ENCODE results near the gene ZDHHC21. TPM values are rescaled to one million over a fixed set of nuclear protein-coding genes. Genes with fewer than 3 reads are reported as not detected.
"Not testable (repeated sequence)": the region's sequence is repeated elsewhere in the genome, so short reads cannot be mapped to it uniquely, and the experiment has no call there.

Gene ZDHHC21
- polyA plus RNA-seq, 4 donors: 14.5 to 30.3 (median 17.3) TPM

DNA sequence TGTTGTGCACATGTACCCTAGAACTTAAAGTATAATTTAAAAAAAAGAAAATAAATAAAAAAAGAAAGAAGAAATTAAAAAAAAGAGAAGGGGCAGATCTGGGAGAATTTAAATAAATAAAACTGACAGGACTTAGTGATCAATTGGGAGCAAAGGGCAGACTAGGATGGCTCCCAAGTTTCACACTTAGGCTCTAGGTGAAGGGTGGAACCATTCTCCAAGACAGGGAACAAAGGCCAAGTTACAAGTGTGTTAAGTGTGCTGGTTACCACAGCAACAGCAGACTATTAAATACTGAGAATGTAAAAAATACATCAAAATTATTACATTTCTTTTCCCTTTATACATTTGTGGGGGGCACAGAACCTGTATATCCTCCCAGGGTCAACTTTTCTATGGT is 7.1 kb downstream of the ZDHHC21 start:
- no peak for DNase-seq (ENCODE audit: low read depth in 4 of 4, low spot score in 2 of 4)

DNA sequence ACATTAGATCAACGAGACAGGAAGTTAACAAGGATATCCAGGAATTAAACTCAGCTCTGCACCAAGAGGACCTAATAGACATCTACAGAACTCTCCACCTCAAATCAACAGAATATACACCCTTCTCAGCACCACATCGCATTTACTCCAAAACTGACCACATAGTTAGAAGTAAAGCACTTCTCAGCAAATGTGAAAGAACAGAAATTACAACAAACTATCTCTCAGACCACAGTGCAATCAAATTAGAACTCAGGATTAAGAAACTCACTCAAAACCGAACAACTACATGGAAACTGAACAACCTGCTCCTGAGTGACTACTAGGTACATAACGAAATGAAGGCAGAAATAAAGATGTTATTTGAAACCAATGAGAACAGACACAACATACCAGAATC is 10.6 kb downstream of the ZDHHC21 start:
- not testable (repeated sequence) for DNase-seq (ENCODE audit: low read depth in 4 of 4, low spot score in 2 of 4)

DNA sequence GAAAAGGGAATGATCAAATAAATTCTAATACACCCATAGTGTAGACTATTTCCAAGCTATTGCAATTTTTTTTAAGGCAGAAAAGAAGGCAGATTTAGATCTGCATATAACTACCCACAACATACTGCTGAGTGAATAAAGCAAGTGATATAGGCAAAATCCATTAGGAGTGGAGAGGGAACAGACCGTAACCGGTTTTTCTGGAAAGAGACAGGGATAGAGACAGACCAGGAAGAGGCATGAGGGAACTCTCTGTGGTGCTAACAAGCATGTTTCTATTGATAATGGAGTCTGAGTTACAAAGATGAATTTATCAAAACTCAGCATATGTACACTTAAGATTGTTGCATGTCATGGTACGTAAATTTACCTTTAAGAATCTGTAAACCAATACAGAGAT is 14.5 kb downstream of the ZDHHC21 start:
- DNase-seq (ENCODE audit: low read depth in 4 of 4, low spot score in 2 of 4): no peak

DNA sequence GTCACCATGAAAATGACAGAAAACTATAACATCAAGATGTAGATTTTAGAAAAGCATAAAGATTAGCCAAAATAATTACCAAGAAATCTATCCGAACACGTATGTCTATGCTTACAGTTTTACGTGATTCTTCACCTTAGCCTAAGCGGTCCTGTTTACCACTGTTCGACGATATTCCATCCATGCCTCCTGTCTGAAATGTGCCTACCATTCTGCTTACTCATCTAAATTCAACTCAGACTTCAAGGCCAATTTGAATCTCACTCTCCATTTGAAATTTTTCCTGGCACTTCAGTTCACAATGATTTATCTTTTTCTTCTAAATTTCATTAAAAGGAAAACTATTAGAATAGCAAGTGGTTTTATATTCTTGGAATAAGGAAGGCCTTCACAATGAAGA is 15.4 kb downstream of the ZDHHC21 start:
- no peak for DNase-seq (ENCODE audit: low read depth in 4 of 4, low spot score in 2 of 4)

DNA sequence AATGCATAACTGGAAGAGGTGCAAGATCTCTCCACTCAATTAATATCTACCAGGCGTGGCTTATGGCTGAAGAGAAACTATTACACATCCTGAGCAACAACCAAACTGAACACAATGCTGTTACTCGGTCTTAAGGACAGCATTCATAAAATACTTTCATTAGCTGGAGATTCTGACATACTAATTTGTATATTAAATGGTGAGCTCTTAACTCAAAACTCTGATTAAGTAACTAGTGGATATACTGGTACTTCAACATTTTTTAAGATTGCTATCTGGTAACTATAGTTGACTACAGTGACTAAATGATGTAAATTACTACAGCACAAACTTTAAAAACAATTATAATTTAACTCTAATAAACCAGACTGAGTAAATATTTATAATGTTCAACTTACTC is 15.8 kb downstream of the ZDHHC21 start:
- DNase-seq (ENCODE audit: low read depth in 4 of 4, low spot score in 2 of 4): no peak

DNA sequence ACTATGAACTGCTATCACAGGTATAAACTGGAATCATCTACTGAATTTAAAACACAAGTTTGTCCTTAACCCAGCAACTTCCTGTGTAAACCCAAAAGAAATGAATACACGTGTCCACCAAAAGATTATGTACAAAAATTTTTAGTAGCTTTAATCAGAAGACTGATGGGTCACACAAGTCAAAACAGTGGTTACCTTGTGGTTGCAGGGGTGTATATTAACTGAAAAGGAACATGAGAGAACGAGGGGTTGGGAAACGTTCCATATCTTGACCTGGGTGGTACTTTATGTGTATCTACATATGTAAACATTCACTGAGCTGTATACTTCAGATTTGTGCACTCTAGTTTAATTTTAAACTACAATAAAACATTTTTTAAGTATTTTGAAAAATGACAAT is 18.6 kb downstream of the ZDHHC21 start:
- DNase-seq (ENCODE audit: low read depth in 4 of 4, low spot score in 2 of 4): no peak

DNA sequence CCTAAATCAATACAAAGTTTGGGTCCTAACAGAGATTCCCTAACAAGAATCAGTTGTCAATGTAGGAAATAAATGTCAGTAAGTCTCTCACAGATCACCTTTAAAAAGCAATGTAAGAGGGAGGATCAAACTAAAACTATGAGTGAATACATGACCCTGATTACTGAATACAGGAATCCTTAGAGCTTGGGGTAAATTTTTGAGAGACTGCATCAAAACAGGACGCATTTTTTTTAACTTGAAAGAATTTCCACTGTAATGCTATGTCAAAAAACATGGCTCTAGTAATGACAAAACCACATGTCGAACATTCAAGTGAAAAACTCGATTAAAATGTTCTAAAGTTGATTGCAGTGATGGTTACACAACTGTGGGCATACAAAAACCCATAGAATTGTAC is 21.9 kb downstream of the ZDHHC21 start:
- no peak for DNase-seq (ENCODE audit: low read depth in 4 of 4, low spot score in 2 of 4)

DNA sequence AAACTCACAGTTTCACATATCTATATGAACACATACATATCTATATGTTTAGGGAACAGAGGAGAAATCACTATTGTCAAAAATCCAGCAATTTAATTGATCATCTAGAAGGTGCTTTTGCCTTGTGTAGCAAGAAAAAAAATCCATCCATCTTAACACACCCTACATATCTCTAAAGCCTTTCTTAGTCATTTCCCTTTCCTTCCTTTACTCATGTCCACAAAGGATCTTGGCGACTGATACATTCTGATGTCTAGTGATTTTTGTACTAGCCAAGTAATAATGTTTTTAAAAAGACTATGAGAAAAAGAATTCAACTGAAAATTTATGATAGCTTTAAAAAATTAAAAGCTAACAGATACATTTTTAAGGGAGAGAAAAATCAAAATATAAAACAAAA is 22.5 kb downstream of the ZDHHC21 start:
- no peak for DNase-seq (ENCODE audit: low read depth in 4 of 4, low spot score in 2 of 4)

DNA sequence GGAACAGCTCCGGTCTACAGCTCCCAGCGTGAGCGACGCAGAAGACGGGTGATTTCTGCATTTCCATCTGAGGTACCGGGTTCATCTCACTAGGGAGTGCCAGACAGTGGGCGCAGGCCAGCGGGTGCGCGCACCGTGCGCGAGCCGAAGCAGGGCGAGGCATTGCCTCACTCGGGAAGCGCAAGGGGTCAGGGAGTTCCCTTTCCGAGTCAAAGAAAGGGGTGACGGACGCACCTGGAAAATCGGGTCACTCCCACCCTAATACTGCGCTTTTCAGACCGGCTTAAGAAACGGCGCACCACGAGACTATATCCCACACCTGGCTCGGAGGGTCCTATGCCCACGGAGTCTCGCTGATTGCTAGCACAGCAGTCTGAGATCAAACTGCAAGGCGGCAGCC is 29.2 kb downstream of the ZDHHC21 start:
- not testable (repeated sequence) for DNase-seq (ENCODE audit: low read depth in 4 of 4, low spot score in 2 of 4)

DNA sequence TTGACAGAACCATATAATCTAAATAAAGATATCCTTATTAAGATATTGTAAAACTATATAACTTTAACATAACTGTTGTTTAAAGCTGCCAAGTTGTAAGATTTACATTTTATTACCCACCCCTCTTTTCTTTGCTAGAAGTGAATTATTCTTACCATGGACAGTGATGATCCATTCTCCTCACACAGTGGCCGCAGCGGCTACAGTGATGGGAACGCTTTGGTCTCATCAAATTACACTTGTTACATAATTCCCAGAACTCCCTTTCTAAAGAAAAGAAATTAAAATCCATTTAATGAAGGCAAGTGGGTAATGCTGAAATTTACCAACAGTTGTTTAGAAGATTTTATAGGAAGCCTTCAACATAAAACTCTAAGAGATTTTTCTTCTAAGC is 31.2 kb downstream of the ZDHHC21 start:
- DNase-seq (ENCODE audit: low read depth in 4 of 4, low spot score in 2 of 4): no peak

DNA sequence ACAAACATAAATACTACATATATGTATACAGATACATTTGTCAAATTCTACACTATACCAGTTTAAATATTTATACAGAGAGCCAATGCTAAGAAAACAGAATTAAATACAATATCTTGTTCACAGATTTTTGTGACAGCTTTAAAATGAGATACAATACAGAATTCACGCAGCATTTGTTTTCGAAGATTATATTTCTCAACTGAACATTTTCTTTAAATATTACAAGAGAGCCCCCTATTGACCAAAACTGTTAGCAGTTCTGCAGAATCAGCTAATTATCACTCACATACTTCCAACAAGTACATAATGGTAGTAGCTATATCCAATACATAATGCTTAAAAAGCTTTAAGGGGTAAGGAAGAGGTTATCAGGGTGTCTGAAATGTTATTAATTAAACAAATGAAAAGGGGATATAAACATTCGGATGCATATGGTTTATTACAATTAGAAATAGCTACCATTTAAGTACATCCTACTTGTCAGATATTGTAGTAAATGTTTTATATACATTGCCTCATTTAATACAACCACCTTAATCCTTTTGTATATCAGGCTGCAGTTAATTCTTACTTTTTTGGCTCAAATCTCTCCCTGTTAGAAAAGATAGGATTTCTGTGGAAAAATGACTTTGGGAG is 31.7 kb downstream of the ZDHHC21 start:
- peak in 1 of 4 donors; percentile 5 for DNase-seq (ENCODE audit: low read depth in 4 of 4, low spot score in 2 of 4)

DNA sequence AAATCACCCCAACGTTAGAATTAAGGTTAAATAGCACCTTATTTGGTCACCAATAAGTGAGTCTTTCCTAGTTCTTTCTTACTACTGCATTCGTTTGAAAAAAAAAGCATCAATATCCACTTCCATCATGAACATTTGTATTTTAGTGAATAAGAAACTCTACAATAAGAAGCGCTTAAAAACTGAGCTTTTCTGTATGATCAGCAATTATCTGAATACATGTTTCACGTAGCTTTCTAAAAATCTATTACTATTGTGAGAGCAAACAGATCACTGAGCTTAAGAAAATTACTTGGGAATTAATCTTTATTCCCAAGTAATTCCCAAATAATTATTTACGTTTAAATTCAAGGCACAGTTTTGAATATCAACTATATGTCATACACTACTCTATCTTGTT is 32.5 kb downstream of the ZDHHC21 start:
- no peak for DNase-seq (ENCODE audit: low read depth in 4 of 4, low spot score in 2 of 4)

DNA sequence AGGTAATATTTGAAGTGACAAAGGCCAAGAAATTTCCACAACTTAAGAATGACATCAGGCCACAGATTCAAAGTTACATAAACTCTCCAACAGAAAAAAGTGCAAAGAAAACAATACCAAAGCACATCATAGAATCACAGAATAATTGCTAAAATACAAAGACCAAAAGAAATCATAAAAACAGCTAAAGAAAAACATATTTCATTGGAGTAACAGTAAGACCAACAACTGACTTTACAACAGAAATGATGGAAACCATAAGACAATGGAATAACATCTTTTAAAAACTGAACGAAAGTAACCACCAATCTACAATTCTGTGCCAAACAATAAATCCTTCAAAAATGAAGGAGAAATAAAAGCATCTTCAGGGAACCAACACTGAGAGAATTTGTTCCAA is 38.3 kb downstream of the ZDHHC21 start:
- DNase-seq (ENCODE audit: low read depth in 4 of 4, low spot score in 2 of 4): no peak

DNA sequence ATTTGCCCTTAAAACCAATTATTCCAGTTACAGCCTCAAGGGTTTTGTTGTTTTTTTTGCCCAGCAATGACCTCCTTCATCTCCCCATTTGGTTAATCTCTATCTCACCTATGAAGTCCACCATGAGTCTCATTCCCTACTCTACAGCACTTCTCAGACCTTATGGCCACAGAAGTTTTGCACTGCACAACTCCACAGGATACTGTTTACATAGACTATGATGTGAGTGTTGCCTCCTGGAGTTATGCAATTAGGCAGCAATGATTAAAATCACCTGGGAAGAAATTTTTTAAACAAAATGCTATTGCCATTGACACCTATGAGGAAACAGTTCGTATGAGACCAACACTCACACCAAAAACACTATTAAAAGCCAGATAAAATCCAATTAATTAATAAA is 39.7 kb downstream of the ZDHHC21 start:
- DNase-seq (ENCODE audit: low read depth in 4 of 4, low spot score in 2 of 4): no peak

DNA sequence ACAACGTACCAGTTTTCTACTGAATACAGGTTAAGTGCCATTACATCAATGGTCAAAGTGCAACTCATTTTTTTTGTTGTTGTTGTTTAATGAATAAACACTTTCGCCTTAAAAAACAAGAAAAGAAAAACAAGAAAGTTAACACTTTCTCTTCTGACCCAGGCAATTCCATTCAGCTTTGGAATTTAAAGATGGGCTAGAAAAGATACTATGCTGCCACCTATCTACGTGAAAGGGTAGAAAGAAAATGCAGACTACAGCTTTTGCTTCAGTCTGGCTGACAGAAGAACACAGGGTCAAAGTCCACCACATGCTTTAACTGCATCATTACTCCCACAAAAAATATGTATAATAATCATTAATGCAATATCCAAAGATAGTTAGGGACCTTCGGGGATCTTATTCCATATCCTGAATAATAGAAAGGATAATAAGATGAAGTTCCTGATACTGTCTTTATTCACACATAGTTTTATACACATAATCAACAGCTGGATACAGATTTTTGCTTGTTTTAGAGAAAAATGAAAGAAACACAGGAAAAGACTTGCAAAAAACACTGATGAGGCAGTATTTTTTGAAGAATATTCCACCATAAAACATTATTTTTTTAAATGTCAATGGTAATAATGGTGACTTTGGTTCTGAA is 40.4 kb downstream of the ZDHHC21 start:
- DNase-seq (ENCODE audit: low read depth in 4 of 4, low spot score in 2 of 4): peak in 2 of 4 donors; percentile 3 to 8

DNA sequence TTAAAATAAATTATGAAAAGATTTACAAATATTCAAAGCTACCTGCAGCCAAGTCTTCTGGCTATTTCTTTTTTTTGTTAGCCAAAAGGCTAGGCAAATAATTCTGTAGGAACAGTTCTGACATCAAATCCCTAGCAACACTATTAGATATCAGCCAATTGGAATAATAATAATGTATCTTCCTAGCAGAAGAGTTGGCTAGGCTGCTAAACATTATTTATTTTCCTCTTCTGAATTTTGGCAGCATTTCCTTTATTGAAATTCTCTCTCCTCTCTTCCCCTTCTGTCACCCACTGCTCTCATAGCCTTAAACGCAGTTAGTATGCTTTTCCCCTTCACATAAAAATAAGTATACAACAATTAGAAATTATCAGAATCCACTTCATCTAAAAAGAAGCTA is 42.6 kb downstream of the ZDHHC21 start:
- DNase-seq (ENCODE audit: low read depth in 4 of 4, low spot score in 2 of 4): no peak

DNA sequence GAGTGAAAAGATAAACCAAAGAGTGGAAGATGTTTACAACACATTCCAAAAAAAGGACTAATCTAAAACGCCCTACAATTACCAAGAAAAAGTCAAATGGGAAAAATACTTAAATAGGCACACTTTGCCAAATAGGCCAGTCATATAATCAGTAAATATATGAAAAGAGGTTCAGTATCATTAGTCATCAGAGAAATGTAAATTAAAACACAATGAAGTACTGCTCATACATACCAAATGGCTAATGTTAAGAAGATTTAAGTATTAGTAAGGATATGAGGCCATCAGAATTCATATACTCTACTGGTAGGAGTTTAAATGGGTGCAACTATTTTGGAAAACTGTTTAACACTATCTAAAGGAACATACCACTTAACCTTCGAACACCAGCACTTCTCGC is 47.6 kb downstream of the ZDHHC21 start:
- no peak for DNase-seq (ENCODE audit: low read depth in 4 of 4, low spot score in 2 of 4)

DNA sequence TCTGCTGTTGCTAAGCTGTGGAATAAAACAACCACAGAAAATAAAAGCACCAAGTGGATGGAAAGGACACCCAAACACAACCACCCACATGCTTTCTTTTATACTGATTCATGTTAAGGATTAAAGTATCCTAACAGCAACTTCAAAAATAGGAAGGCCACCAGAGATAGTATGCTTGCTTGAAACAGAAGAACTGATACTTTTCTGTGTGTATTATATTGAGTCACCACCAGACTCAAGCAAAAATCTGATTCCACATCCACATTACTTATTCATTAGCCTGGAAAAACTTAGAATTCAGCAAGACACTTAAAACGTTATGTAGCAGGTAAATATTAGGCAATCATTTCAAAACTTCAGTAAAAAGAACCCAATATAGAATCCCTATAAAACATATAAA is 52.3 kb downstream of the ZDHHC21 start:
- DNase-seq (ENCODE audit: low read depth in 4 of 4, low spot score in 2 of 4): no peak

DNA sequence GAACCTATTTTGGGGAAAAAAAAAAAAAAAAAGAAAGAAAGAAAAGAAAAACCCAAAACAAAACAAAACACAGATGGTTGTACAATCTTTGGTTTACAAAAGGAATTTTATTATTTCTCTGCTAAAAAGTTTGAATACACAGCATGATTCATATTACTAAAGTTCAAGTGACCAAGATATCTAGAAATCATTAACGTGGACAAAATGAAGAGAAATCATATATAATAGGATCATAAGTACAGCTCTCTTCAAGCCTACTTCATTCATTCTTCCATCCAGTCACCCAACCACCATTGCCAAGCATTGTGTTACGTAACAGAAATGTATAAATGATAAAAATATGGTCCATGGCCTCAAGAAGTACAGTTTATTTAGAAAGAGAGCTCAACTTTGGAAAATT is 52.9 kb downstream of the ZDHHC21 start:
- no peak for DNase-seq (ENCODE audit: low read depth in 4 of 4, low spot score in 2 of 4)

DNA sequence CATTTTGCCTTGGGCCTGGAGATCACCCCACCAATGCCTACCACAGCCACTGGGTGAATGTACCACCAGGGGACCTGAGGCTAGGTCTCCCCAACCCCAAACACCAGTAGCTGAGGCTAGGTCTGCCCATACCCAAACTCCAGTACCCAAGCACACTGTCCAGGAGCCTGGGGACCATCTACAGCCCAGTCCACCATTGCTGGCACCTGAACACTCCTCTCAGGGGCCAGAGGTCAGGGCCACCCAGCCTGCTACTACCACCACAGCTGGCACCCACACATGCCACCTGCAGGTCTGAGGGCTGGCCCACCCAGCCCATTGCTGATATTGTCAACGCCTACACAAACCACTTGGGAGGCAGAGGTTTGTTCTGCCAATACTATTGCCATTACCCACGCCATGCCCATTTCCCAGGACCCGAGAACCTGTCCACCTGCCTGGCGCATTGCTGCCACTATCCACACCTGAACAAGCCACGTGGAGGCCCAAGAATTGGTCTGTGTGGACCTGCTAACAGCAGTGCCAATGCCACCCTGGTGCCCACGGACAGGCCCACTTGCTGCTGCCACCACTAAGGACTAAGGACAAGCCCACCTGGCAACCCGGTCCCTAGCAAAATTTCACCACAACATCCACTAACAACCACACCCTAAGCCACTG is 59.2 kb downstream of the ZDHHC21 start:
- DNase-seq (ENCODE audit: low read depth in 4 of 4, low spot score in 2 of 4): no peak

DNA sequence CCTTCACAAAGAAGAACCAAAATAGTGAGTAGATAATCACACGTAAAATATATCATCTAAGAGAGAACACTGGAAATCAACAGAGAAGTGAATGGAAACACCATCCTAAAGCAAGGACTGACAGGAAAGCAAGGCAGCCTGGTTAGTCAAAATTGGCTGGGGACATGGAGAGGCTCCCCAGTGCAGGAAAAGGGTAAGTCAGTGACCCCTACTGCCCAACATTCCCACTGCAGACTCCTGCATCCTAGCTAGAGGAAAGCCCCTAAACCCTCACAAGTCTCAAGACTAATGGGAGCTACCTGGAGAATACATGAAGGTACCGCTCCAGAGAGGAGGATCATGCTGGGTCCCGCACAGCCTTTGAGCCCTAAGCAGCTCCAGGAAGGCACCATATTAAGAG is 60.1 kb downstream of the ZDHHC21 start:
- DNase-seq (ENCODE audit: low read depth in 4 of 4, low spot score in 2 of 4): no peak

DNA sequence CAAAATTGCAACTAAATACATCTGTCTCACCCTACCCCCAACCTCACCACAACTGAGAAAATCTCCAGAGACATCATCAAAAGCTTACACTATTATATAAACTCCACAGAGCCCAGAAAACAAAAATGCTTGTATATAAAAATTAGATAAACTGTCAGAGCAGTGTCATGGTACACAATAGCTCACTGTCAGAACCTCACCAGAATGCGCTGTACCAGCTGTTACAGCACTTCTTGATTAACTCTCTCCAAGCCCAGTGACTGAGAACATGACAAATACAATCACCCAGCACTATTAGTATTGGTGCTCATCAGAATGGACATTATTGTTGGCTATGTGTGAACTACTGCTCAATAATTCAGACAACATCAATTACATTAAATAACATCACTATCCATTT is 65.7 kb downstream of the ZDHHC21 start:
- no peak for DNase-seq (ENCODE audit: low read depth in 4 of 4, low spot score in 2 of 4)

Measured in left renal cortex interstitium (tissue), 4 donors.